DOHH2 (cell line): Measurements from ENCODE around the gene P2RX7.

Source experiments
- EZH2phosphoT487 ChIP-seq: fragments of 200-600 bp; sonication (generic); IDR thresholded peaks from 2 replicates; pipeline ENCODE4 v1.6.1; 2017; ENCODE audit warnings: borderline replicate concordance, mild to moderate bottlenecking, antibody characterized with exemption, low read length, moderate library complexity, mixed read lengths
- TF ChIP-seq, protein P1 (sequence below): fragments of 200-600 bp; sonication (generic); IDR thresholded peaks from one replicate; pipeline ENCODE4 v1.5.1; 2014; ENCODE audit warnings: antibody characterized with exemption, mild to moderate bottlenecking, low read depth, low read length; ENCODE audit not compliant: poor library complexity, severe bottlenecking

- TF ChIP-seq, protein P1, sequence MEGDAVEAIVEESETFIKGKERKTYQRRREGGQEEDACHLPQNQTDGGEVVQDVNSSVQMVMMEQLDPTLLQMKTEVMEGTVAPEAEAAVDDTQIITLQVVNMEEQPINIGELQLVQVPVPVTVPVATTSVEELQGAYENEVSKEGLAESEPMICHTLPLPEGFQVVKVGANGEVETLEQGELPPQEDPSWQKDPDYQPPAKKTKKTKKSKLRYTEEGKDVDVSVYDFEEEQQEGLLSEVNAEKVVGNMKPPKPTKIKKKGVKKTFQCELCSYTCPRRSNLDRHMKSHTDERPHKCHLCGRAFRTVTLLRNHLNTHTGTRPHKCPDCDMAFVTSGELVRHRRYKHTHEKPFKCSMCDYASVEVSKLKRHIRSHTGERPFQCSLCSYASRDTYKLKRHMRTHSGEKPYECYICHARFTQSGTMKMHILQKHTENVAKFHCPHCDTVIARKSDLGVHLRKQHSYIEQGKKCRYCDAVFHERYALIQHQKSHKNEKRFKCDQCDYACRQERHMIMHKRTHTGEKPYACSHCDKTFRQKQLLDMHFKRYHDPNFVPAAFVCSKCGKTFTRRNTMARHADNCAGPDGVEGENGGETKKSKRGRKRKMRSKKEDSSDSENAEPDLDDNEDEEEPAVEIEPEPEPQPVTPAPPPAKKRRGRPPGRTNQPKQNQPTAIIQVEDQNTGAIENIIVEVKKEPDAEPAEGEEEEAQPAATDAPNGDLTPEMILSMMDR = no peak
- TF ChIP-seq EZH2phosphoT487 = no peak
These were observed 47.6 kb upstream of the P2RX7 start for GRCh38 chr12:121085069-121085468.
